Cardiac muscle cell (in vitro differentiated cells and primary cell): ENCODE measurements around the gene DNASE1L2. TPM values are rescaled to one million over a fixed set of nuclear protein-coding genes. Genes with fewer than 3 reads are reported as not detected.

Source experiments
- DNase-seq, 2 donors: peaks; one replicate each; pipeline versions ENCODE4 v3.0.0 to v3.0.0-alpha.2; 2010 to 2017; ENCODE audit warnings: low read depth in 1 of 2, low spot score in 1 of 2
- H3K27ac ChIP-seq: fragments of 200-600 bp; sonication (generic); 2 replicates; pipeline ENCODE4 v1.5.1; 2016
- H3K27me3 ChIP-seq: fragments of 200-600 bp; sonication (generic); 2 replicates; pipeline ENCODE4 v1.6.0; 2016; ENCODE audit warnings: control low read depth
- H3K36me3 ChIP-seq: fragments of 200-600 bp; sonication (generic); 2 replicates; pipeline ENCODE4 v1.5.1; 2016; ENCODE audit warnings: control low read depth
- H3K4me1 ChIP-seq: fragments of 200-600 bp; sonication (generic); 2 replicates; pipeline ENCODE4 v1.8.1; 2017; ENCODE audit warnings: low read depth, mild to moderate bottlenecking, mixed run types
- H3K4me3 ChIP-seq: fragments of 200-600 bp; sonication (generic); 2 replicates; pipeline ENCODE4 v1.5.1; 2016; ENCODE audit warnings: mild to moderate bottlenecking
- H3K9me3 ChIP-seq: fragments of 200-600 bp; sonication (generic); 2 replicates; pipeline ENCODE4 v1.5.1; 2017; ENCODE audit warnings: low read depth, mild to moderate bottlenecking, control low read depth
- polyA plus RNA-seq: library from polyadenylated mRNA; unstranded; fragments of >200 nt; fragmentation: Nextera tagmentation; extraction: Ambion mirVana; gene quantifications from 2 replicates; pipeline ENCODE4 v1.2.1, GENCODE V29; 2016
- total RNA-seq: library from RNA; depleted of rRNA; stranded (reverse); fragments of >200 nt; gene quantifications from 2 replicates; pipeline ENCODE4 v1.2.3, GENCODE V29; 2016
- TF ChIP-seq, protein P1 (sequence below): IDR thresholded peaks from 2 replicates; pipeline ENCODE4 v1.5.1; 2012; ENCODE audit warnings: low read depth, mild to moderate bottlenecking, low read length

Gene DNASE1L2
- total and polyA plus RNA-seq, 2 experiments from 2014 or later: 0.68 to 1.1 TPM

DNA sequence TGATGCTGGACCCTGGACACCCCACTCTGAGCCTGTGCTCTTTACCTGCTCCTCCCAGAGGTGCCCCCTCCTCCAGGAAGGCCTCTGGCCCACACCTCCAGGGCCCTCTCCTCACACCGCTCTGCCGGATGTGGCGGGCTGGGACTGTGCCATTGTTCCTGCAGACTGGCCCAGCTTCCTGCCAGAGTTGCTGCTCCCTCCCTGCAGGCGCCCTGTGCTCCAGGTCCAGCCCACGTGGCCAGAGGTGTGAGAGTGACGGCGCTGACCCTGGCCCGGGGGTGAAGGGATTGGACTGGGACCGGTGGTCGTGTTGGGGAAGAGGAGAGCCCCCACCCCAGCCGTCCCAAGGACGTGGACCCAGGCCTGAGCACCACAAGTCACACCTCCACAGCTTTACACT, 7.2 kb upstream of the DNASE1L2 start:
- no peak overlapping the region for H3K4me3 ChIP-seq
- TF ChIP-seq, protein P1, sequence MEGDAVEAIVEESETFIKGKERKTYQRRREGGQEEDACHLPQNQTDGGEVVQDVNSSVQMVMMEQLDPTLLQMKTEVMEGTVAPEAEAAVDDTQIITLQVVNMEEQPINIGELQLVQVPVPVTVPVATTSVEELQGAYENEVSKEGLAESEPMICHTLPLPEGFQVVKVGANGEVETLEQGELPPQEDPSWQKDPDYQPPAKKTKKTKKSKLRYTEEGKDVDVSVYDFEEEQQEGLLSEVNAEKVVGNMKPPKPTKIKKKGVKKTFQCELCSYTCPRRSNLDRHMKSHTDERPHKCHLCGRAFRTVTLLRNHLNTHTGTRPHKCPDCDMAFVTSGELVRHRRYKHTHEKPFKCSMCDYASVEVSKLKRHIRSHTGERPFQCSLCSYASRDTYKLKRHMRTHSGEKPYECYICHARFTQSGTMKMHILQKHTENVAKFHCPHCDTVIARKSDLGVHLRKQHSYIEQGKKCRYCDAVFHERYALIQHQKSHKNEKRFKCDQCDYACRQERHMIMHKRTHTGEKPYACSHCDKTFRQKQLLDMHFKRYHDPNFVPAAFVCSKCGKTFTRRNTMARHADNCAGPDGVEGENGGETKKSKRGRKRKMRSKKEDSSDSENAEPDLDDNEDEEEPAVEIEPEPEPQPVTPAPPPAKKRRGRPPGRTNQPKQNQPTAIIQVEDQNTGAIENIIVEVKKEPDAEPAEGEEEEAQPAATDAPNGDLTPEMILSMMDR: no peak
- no peaks in the 10 kb centered on the region for H3K4me1 ChIP-seq
- H3K36me3 ChIP-seq: peaks cover 33% of the 10 kb centered on the region
- H3K9me3 ChIP-seq: no peaks in the 10 kb centered on the region
- no peak overlapping the region for H3K27ac ChIP-seq
- DNase-seq: no peak
- H3K27me3 ChIP-seq: no peaks in the 10 kb centered on the region

DNA sequence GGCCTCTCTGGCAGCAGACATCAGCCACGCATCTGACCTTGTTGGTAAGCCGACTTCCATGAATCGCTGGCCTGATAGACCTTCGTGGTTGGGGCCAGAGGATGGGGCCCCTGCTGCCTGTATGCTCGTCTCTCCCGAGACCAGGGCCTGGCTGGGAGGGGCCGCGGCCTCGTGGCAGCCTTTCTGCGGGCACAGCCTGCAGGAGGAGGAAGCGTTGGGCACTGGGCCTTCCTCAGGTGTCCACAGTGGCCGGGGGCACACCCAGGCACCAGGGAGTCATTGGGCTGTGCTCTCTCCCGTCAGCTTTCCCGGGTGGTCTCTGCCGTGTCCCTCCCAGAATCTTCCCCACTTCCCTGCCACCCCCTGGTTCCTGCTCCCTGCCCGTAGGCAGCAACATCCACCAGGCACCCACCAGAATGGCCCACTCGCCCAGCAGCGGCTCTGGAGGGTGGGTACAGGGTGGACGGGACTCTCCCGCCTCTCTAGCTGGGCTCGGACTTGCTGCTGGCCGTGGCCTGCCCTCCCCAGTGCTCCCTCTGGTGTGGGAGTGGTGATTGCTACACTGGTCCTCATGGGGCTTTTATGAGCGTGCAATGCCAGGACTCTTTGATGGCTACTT, 6.5 kb upstream of the DNASE1L2 start:
- peaks cover 38% of the 10 kb centered on the region for H3K36me3 ChIP-seq
- DNase-seq: no peak
- H3K27ac ChIP-seq: no peak overlapping the region
- H3K4me3 ChIP-seq: no peak overlapping the region
- H3K27me3 ChIP-seq: no peaks in the 10 kb centered on the region
- H3K9me3 ChIP-seq: no peaks in the 10 kb centered on the region
- no peaks in the 10 kb centered on the region for H3K4me1 ChIP-seq
- TF ChIP-seq, protein P1: no peak

DNA sequence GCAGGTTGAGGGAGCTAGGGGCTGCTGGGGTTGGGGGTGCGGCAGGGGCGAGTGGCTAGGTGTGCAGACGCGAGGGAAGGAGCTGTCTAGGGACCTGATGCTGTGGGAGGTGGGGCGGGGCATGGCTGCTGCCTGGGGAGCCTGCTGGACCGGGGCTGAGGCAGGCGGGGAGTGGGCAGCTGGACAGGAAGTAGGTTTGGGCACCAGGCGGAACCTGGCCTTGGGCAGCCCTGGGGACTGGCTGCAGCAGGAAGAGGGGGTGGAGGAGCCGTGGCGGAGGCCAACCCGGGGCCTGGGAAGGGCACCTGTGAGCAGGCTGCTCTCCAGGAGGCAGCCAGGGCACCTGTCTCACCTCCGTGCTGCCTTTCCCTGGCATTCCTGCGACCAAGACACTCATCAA, 5.9 kb upstream of the DNASE1L2 start:
- no peaks in the 10 kb centered on the region for H3K27me3 ChIP-seq
- TF ChIP-seq, protein P1: no peak
- H3K4me1 ChIP-seq: no peaks in the 10 kb centered on the region
- no peak overlapping the region for H3K27ac ChIP-seq
- no peaks in the 10 kb centered on the region for H3K9me3 ChIP-seq
- DNase-seq: no peak
- peaks cover 44% of the 10 kb centered on the region for H3K36me3 ChIP-seq
- H3K4me3 ChIP-seq: no peak overlapping the region

DNA sequence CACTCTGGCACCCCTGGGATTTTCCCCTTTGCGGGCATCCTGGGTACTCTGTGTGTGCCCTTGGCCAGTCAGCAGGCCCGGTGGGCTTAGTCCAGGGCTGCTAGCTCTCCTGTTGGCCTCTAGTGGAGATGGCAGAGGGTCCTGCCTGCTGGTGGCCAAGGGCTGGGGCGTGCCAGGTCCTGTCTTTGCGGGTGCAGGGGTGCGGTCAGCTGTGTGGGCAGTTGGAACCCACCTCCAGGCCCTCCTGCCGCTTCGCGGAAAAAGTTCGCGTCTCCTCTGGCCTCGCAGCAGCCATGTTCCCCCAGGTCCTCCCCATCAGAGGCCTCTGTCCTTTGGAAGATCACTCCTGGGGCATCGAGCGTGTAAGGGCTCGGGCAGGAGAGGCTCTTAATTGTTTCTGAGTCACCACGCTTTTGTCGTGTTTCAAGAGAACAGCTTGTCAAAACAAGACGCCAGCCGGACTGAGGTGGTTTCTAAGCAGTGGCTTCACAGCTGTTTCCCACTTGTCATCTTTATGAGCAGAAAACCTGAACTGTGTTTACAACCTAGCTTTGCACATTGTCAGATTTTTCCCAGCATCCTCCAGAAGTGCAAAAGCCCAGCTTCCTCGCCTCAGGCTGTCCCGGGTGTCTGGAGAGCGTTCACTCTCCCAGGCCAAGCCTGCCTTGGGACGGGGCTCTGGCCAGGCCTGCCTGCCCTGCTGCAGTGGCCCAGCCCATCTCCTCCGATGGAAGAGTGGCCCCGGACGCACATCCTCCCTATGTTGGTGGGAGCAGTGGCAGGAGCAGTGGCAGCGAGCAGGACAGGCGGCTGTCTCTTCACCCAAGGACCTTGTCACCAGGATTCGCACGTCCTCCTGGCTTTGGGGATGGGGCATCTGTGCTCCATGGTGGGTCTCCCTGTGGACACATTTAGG, 5.0 kb upstream of the DNASE1L2 start:
- Histone ChIP-seq H3K4me1 (peaks cover 2% of the 10 kb centered on the region), H3K36me3 (peaks cover 45% of the 10 kb centered on the region), H3K4me3 (no peak overlapping the region), H3K9me3 (no peaks in the 10 kb centered on the region), H3K27ac (no peak overlapping the region), H3K27me3 (no peaks in the 10 kb centered on the region)
- TF ChIP-seq, protein P1: no peak
- no peak for DNase-seq

GRCh38 chr16:2232094-2232990, 3.9 kb upstream of the DNASE1L2 start:
- Histone ChIP-seq H3K9me3 (no peaks in the 10 kb centered on the region), H3K4me1 (peaks cover 8% of the 10 kb centered on the region), H3K4me3 (no peak overlapping the region), H3K27me3 (peaks cover 8% of the 10 kb centered on the region), H3K27ac (no peak overlapping the region), H3K36me3 (peaks cover 45% of the 10 kb centered on the region)
- TF ChIP-seq, protein P1: no peak
- DNase-seq: no peak
